Activated CD4-positive, alpha-beta T cell treated with anti-CD3 and anti-CD28 coated beads for 48 hours (primary cell): ENCODE measurements around the gene FAM229B.
"Not testable (repeated sequence)": the region's sequence is repeated elsewhere in the genome, so short reads cannot be mapped to it uniquely, and the experiment has no call there.

Experiments used
- DNase-seq: peaks from one replicate; pipeline ENCODE4 v3.0.0-alpha.2; 2020

FAM229B gene

GRCh38 chr6:112087136-112087911, at the start of gene FAM229B, which contains the start of gene TUBE1:
FAM229B (plus strand) TSS chr6:112087591; CDS start chr6:112099284, 11,693 bp downstream.
TUBE1 (minus strand) TSS chr6:112087482; CDS start chr6:112087434, 48 bp downstream.
- DNase-seq = peak; percentile 92

GRCh38 chr6:112037783-112038216, 49.6 kb upstream of the FAM229B start:
- peak; percentile 51 for DNase-seq

GRCh38 chr6:112038268-112038667, 49.1 kb upstream of the FAM229B start:
- no peak for DNase-seq

- DNase-seq = no peak
These were observed 48.5 kb upstream of the FAM229B start for GRCh38 chr6:112038756-112039430.

- DNase-seq = no peak
These were observed 48.0 kb upstream of the FAM229B start for GRCh38 chr6:112039431-112039770.

- no peak for DNase-seq
These were observed 46.4 kb upstream of the FAM229B start for GRCh38 chr6:112040956-112041355.

GRCh38 chr6:112041535-112041934, 45.9 kb upstream of the FAM229B start:
- no peak for DNase-seq

- DNase-seq = peak; percentile 96
These were observed 44.1 kb upstream of the FAM229B start for GRCh38 chr6:112043032-112044007.

- no peak for DNase-seq
These were observed 43.2 kb upstream of the FAM229B start for GRCh38 chr6:112044196-112044595.

- no peak for DNase-seq
These were observed 42.5 kb upstream of the FAM229B start for GRCh38 chr6:112044856-112045255.

GRCh38 chr6:112047523-112047922, 39.9 kb upstream of the FAM229B start:
- DNase-seq = not testable (repeated sequence)

- DNase-seq = no peak
These were observed 38.2 kb upstream of the FAM229B start for GRCh38 chr6:112049026-112049799.

GRCh38 chr6:112049996-112050395, 37.4 kb upstream of the FAM229B start:
- DNase-seq = no peak

- DNase-seq = no peak
These were observed 37.0 kb upstream of the FAM229B start for GRCh38 chr6:112050429-112050828.

- DNase-seq = not testable (repeated sequence)
These were observed 36.1 kb upstream of the FAM229B start for GRCh38 chr6:112051251-112051740.

- no peak for DNase-seq
These were observed 33.4 kb upstream of the FAM229B start, which contains the start of gene CCN6 for GRCh38 chr6:112054001-112054400. CCN6 (plus strand) TSS chr6:112054104; CDS start chr6:112054358, 254 bp downstream.

GRCh38 chr6:112054555-112055190, 32.7 kb upstream of the FAM229B start:
- DNase-seq = no peak

GRCh38 chr6:112058243-112059032, 29.0 kb upstream of the FAM229B start:
- no peak for DNase-seq

- no peak for DNase-seq
These were observed 25.8 kb upstream of the FAM229B start for GRCh38 chr6:112061605-112062004.

- no peak for DNase-seq
These were observed 24.4 kb upstream of the FAM229B start for GRCh38 chr6:112062966-112063365.
